ENCODE data around the gene SF3B4. TPM values are rescaled to one million over a fixed set of nuclear protein-coding genes. Genes with fewer than 3 reads are reported as not detected.

Gene SF3B4
- total and polyA plus RNA-seq, 2 of the 13 experiments (the other 11 are each of a cell fraction or from before 2014, with no cell fraction given): 13.8 to 14.8 TPM

- peak; percentile 85 for FAIRE-seq
- Histone ChIP-seq H3K4me1 (ENCODE audit: insufficient read depth, low read length) (peaks cover 36% of the 10 kb centered on the region), H3K79me2 (ENCODE audit: insufficient read depth, low read length) (peaks cover 3% of the 10 kb centered on the region), H3K9me3 (ENCODE audit: low read length) (no peaks in the 10 kb centered on the region), H4K20me1 (ENCODE audit: insufficient read depth, low read length) (no peaks in the 10 kb centered on the region), H3K4me3 (replicated peaks in 1 of 3; ENCODE audit: insufficient read depth in 1 of 3, low read depth in 2 of 3, low read length in 3 of 3) (peak overlapping the region; percentile 63 to 76 (median 68)), H3K36me3 (replicated peaks in 1 of 2; ENCODE audit: control insufficient read depth in 1 of 2, insufficient read depth in 2 of 2, low read length in 2 of 2) (no peaks in the 10 kb centered on the region), H2AFZ (ENCODE audit: low read length) (no peak overlapping the region), H3K27ac (ENCODE audit: extremely low read length, insufficient read depth, low read length) (peak overlapping the region; percentile 95), H3K9ac (ENCODE audit: insufficient read depth, low read depth, low read length) (peak overlapping the region; percentile 87), H3K4me2 (ENCODE audit: low read depth, low read length) (peak overlapping the region; percentile 93), H3K27me3 (ENCODE audit: control insufficient read depth in 1 of 2, insufficient read depth in 2 of 2, low read length in 2 of 2) (no peaks in the 10 kb centered on the region; a peak in 1 of 5 replicates)
- in situ Hi-C loops (cut with HindIII; ENCODE audit: extremely low pct_ligation_motif_present, low pct_unique_long_range_greater_than_20kb) (no loop called here), intact Hi-C loops (cut with micrococcal nuclease; ENCODE audit: unreplicated experiment) (loop anchor here (1.0 kb wide), 2 partner anchors 55 to 163 kb away; no protein-coding TSS in a partner anchor)
- CTCF ChIA-PET (ENCODE audit: low intra/inter-chr PET ratio, low total read pairs): interaction anchor here (1.2 to 1.5 kb wide), 2 partner anchors 55 to 299 kb away, joined by 5 to 6 read pairs; no protein-coding TSS in a partner anchor
- POLR2A ChIA-PET: interaction anchor here (0.7 to 5.4 kb wide), 25 partner anchors 9 to 1652 kb away, joined by 3 to 74 read pairs (median 5); partner anchors contain the start of genes BOLA1, MTMR11, OTUD7B and PLEKHO1
- WGBS (ENCODE audit: low lambda C conversion rate): under 1% methylated on average over 29 of the region's 46 CpGs
- ATAC-seq: peak; percentile 63
- TSS peak; percentile 28 for BruUV-seq (replicated peaks)
- peak; percentile 98 for DNase-seq (ENCODE audit: low spot score)
- TF ChIP-seq ZNF263 (CRISPR knock-in tag; IDR thresholded peaks at IDR 0.05) (no peak), ZNF33A (CRISPR knock-in tag; IDR thresholded peaks at IDR 0.05; ENCODE audit: borderline replicate concordance) (no peak), ZNF564 (CRISPR knock-in tag; IDR thresholded peaks at IDR 0.05) (0 out of 2 replicates have a peak, but pooled peaks have one; percentile 53), MIER3 (CRISPR knock-in tag; IDR thresholded peaks at IDR 0.05; ENCODE audit: borderline replicate concordance) (no peak), SCMH1 (CRISPR knock-in tag; IDR thresholded peaks at IDR 0.05; ENCODE audit: borderline replicate concordance) (no peak), ZBTB39 (CRISPR knock-in tag; IDR thresholded peaks at IDR 0.05) (no peak), ZNF678 (CRISPR knock-in tag; IDR thresholded peaks at IDR 0.05) (no peak), ZNF883 (CRISPR knock-in tag; IDR thresholded peaks at IDR 0.05; ENCODE audit: not compliant biosample characterization) (peak; percentile 25), ZNF558 (CRISPR knock-in tag; IDR thresholded peaks at IDR 0.05; ENCODE audit: borderline replicate concordance) (0 out of 2 replicates have a peak, but pooled peaks have one; percentile 35), ZNF136 (CRISPR knock-in tag; IDR thresholded peaks at IDR 0.05; ENCODE audit: low read depth) (peak; percentile 16; the same call in 1 of the 2 replicates)
- TF ChIP-seq, protein P1, sequence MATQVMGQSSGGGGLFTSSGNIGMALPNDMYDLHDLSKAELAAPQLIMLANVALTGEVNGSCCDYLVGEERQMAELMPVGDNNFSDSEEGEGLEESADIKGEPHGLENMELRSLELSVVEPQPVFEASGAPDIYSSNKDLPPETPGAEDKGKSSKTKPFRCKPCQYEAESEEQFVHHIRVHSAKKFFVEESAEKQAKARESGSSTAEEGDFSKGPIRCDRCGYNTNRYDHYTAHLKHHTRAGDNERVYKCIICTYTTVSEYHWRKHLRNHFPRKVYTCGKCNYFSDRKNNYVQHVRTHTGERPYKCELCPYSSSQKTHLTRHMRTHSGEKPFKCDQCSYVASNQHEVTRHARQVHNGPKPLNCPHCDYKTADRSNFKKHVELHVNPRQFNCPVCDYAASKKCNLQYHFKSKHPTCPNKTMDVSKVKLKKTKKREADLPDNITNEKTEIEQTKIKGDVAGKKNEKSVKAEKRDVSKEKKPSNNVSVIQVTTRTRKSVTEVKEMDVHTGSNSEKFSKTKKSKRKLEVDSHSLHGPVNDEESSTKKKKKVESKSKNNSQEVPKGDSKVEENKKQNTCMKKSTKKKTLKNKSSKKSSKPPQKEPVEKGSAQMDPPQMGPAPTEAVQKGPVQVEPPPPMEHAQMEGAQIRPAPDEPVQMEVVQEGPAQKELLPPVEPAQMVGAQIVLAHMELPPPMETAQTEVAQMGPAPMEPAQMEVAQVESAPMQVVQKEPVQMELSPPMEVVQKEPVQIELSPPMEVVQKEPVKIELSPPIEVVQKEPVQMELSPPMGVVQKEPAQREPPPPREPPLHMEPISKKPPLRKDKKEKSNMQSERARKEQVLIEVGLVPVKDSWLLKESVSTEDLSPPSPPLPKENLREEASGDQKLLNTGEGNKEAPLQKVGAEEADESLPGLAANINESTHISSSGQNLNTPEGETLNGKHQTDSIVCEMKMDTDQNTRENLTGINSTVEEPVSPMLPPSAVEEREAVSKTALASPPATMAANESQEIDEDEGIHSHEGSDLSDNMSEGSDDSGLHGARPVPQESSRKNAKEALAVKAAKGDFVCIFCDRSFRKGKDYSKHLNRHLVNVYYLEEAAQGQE (IDR thresholded peaks at IDR 0.05; ENCODE audit: borderline replicate concordance in 1 of 2, low read depth in 1 of 2, low read length in 2 of 2): 0 out of 4 replicates have a peak, but pooled peaks of 1 of the 2 experiments have one; percentile 10
- TF ChIP-seq, protein P2, sequence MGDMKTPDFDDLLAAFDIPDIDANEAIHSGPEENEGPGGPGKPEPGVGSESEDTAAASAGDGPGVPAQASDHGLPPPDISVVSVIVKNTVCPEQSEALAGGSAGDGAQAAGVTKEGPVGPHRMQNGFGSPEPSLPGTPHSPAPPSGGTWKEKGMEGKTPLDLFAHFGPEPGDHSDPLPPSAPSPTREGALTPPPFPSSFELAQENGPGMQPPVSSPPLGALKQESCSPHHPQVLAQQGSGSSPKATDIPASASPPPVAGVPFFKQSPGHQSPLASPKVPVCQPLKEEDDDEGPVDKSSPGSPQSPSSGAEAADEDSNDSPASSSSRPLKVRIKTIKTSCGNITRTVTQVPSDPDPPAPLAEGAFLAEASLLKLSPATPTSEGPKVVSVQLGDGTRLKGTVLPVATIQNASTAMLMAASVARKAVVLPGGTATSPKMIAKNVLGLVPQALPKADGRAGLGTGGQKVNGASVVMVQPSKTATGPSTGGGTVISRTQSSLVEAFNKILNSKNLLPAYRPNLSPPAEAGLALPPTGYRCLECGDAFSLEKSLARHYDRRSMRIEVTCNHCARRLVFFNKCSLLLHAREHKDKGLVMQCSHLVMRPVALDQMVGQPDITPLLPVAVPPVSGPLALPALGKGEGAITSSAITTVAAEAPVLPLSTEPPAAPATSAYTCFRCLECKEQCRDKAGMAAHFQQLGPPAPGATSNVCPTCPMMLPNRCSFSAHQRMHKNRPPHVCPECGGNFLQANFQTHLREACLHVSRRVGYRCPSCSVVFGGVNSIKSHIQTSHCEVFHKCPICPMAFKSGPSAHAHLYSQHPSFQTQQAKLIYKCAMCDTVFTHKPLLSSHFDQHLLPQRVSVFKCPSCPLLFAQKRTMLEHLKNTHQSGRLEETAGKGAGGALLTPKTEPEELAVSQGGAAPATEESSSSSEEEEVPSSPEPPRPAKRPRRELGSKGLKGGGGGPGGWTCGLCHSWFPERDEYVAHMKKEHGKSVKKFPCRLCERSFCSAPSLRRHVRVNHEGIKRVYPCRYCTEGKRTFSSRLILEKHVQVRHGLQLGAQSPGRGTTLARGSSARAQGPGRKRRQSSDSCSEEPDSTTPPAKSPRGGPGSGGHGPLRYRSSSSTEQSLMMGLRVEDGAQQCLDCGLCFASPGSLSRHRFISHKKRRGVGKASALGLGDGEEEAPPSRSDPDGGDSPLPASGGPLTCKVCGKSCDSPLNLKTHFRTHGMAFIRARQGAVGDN (CRISPR knock-in tag; IDR thresholded peaks at IDR 0.05): peak; percentile 61
Measured at GRCh38 chr1:149887456-149888246, 40.0 kb downstream of the SF3B4 start.

Measured in HepG2 (cell line).